H1 (cell line): Measurements from ENCODE around the gene KHDRBS2. TPM values are rescaled to one million over a fixed set of nuclear protein-coding genes. Genes with fewer than 3 reads are reported as not detected.

ENCODE experiments used
- CTCF ChIA-PET: fragments of 300-600 bp; sonication (Branson Sonifier 250); formaldehyde crosslinking; loops from one replicate; lab custom pipeline; 2021; ENCODE audit not compliant: partially characterized antibody; lab: Charles Lee
- POLR2A ChIA-PET: fragments of 300-600 bp; sonication (Branson Sonifier 250); formaldehyde crosslinking; loops from one replicate; lab custom pipeline; 2021; ENCODE audit warnings: inconsistent platforms; ENCODE audit not compliant: partially characterized antibody; lab: Charles Lee
- DNase-seq, 2 experiments: peaks; one replicate each; pipeline versions ENCODE4 v3.0.0 to v3.0.0-alpha.2; 2010 to 2022; ENCODE audit warnings: low spot score in 2 of 2, low read depth in 1 of 2, mixed read lengths in 1 of 2
- FAIRE-seq: peaks from 2 replicates; lab custom pipeline; 2011; peaks lifted over from hg19 to GRCh38; lab: Jason Lieb, UNC
- H2AFZ ChIP-seq: 2 replicates; pipeline ENCODE4 v1.8.1; 2012; ENCODE audit warnings: low read length, inconsistent platforms
- H2AK5ac ChIP-seq: 2 replicates; pipeline ENCODE4 v1.6.1; 2013; ENCODE audit warnings: low read depth, low read length
- H2BK120ac ChIP-seq: replicated peaks from 2 replicates; pipeline ENCODE3; 2013; ENCODE audit warnings: low read depth, low read length, inconsistent platforms
- H2BK12ac ChIP-seq: 2 replicates; pipeline ENCODE4 v1.6.1; 2013; ENCODE audit warnings: low read depth, low read length
- H2BK15ac ChIP-seq: 2 replicates; pipeline ENCODE4 v1.6.1; 2013; ENCODE audit warnings: low read length
- H2BK20ac ChIP-seq: 2 replicates; pipeline ENCODE4 v1.6.1; 2013; ENCODE audit warnings: low read length
- H2BK5ac ChIP-seq: 2 replicates; pipeline ENCODE4 v1.6.1; 2013; ENCODE audit warnings: low read depth, low read length
- H3K14ac ChIP-seq: 2 replicates; pipeline ENCODE4 v1.6.1; 2013; ENCODE audit warnings: inconsistent platforms; ENCODE audit not compliant: insufficient read length
- H3K18ac ChIP-seq: 2 replicates; pipeline ENCODE4 v1.6.1; 2013; ENCODE audit warnings: low read length; ENCODE audit errors: extremely low read depth
- H3K23ac ChIP-seq: 2 replicates; pipeline ENCODE4 v1.6.1; 2013; ENCODE audit warnings: inconsistent platforms; ENCODE audit not compliant: insufficient read length
- H3K23me2 ChIP-seq: 2 replicates; pipeline ENCODE4 v1.6.1; 2013; ENCODE audit warnings: low read depth, low read length
- H3K27ac ChIP-seq: 2 replicates; pipeline ENCODE4 v1.6.1; 2011; ENCODE audit warnings: low read depth, low read length, inconsistent platforms
- H3K27me3 ChIP-seq, 4 experiments: replicated peaks in 1 of 4; 1 replicate in 1 of 4; 2 replicates in 3 of 4; pipeline versions ENCODE4 v1.6.1 to v1.8.1; 2011 to 2013; ENCODE audit warnings: low read length in 3 of 4, mild to moderate bottlenecking in 3 of 4, inconsistent platforms in 2 of 4, mixed read lengths in 2 of 4, moderate library complexity in 1 of 4; ENCODE audit not compliant: control insufficient read depth in 3 of 4, insufficient read depth in 3 of 4; ENCODE audit errors: extremely low read depth in 1 of 4
- H3K36me3 ChIP-seq, 4 experiments: 2 replicates each; pipeline versions ENCODE4 v1.6.1 to v1.8.1; 2011 to 2013; ENCODE audit warnings: mild to moderate bottlenecking in 4 of 4, low read length in 3 of 4, moderate library complexity in 2 of 4, control low read depth in 1 of 4, inconsistent platforms in 1 of 4; ENCODE audit not compliant: insufficient read depth in 4 of 4, control insufficient read depth in 2 of 4
- H3K4ac ChIP-seq: replicated peaks from 2 replicates; pipeline ENCODE3; 2013; ENCODE audit warnings: low read length, low read depth, mixed read lengths, inconsistent platforms; ENCODE audit not compliant: insufficient read length
- H3K4me1 ChIP-seq, 4 experiments: replicated peaks in 1 of 4; 1 replicate in 1 of 4; 2 replicates in 3 of 4; pipeline versions ENCODE4 v1.6.1 to v1.8.1; 2011 to 2013; ENCODE audit warnings: low read length in 3 of 4, inconsistent platforms in 2 of 4, mixed read lengths in 1 of 4; ENCODE audit not compliant: insufficient read depth in 4 of 4, control insufficient read depth in 3 of 4
- H3K4me2 ChIP-seq, 2 experiments: 2 replicates each; pipeline versions ENCODE4 v1.6.1 to v1.8.1; 2011 to 2013; ENCODE audit warnings: low read depth in 2 of 2, low read length in 2 of 2, control low read depth in 1 of 2, inconsistent platforms in 1 of 2, mild to moderate bottlenecking in 1 of 2; ENCODE audit not compliant: insufficient read depth in 1 of 2
- H3K4me3 ChIP-seq, 4 experiments: fragments of 200-600, 300-600 bp in 1 of 4; sonication (generic), shearing (Covaris generic), sonication (Bioruptor Twin) in 1 of 4; 2 replicates each; pipeline versions ENCODE4 v1.5.1 to v1.8.1; 2011 to 2016; ENCODE audit warnings: low read length in 4 of 4, low read depth in 3 of 4, control low read depth in 2 of 4, inconsistent platforms in 2 of 4, mild to moderate bottlenecking in 2 of 4, mixed read lengths in 1 of 4, moderate library complexity in 1 of 4; ENCODE audit not compliant: insufficient read depth in 2 of 4; ENCODE audit errors: extremely low read depth in 1 of 4
- H3K56ac ChIP-seq: replicated peaks from 2 replicates; pipeline ENCODE3; 2013; ENCODE audit warnings: low read depth, mild to moderate bottlenecking, mixed read lengths, low read length, inconsistent platforms; ENCODE audit not compliant: insufficient read length
- H3K79me1 ChIP-seq: 2 replicates; pipeline ENCODE4 v1.6.1; 2013; ENCODE audit warnings: low read depth, low read length, control low read depth
- H3K79me2 ChIP-seq, 2 experiments: 2 replicates each; pipeline versions ENCODE4 v1.6.1 to v1.8.1; 2012 to 2013; ENCODE audit warnings: low read length in 2 of 2, mild to moderate bottlenecking in 2 of 2, inconsistent platforms in 1 of 2; ENCODE audit not compliant: insufficient read depth in 2 of 2, control insufficient read depth in 1 of 2
- H3K9ac ChIP-seq, 4 experiments: replicated peaks in 1 of 4; 1 replicate in 1 of 4; 2 replicates in 3 of 4; pipeline versions ENCODE4 v1.6.1 to v1.8.1; 2011 to 2013; ENCODE audit warnings: low read depth in 3 of 4, low read length in 3 of 4, control low read depth in 2 of 4, mild to moderate bottlenecking in 2 of 4, moderate library complexity in 2 of 4, inconsistent platforms in 1 of 4; ENCODE audit errors: extremely low read depth in 1 of 4
- H3K9me3 ChIP-seq, 2 experiments: 2 replicates each; pipeline versions ENCODE4 v1.6.1 to v1.8.1; 2012 to 2013; ENCODE audit warnings: mild to moderate bottlenecking in 2 of 2, moderate library complexity in 2 of 2, control low read depth in 1 of 2, inconsistent platforms in 1 of 2, low read depth in 1 of 2, low read length in 1 of 2, mixed read lengths in 1 of 2; ENCODE audit not compliant: insufficient read depth in 2 of 2
- H4K20me1 ChIP-seq, 2 experiments: replicated peaks in 1 of 2; 2 replicates each; pipeline versions ENCODE3 to v1.8.1; 2011 to 2013; ENCODE audit warnings: inconsistent platforms in 2 of 2, low read length in 2 of 2, mild to moderate bottlenecking in 1 of 2; ENCODE audit not compliant: insufficient read depth in 2 of 2, control insufficient read depth in 1 of 2
- H4K5ac ChIP-seq: 2 replicates; pipeline ENCODE4 v1.6.1; 2013; ENCODE audit warnings: low read length, low read depth, mixed read lengths, inconsistent platforms; ENCODE audit not compliant: insufficient read length
- H4K8ac ChIP-seq: 2 replicates; pipeline ENCODE4 v1.8.0; 2013; ENCODE audit warnings: mild to moderate bottlenecking, moderate library complexity, low read length, inconsistent platforms; ENCODE audit not compliant: insufficient read depth; ENCODE audit errors: extremely low read depth
- H4K91ac ChIP-seq: replicated peaks from 2 replicates; pipeline ENCODE3; 2013; ENCODE audit warnings: low read length, mixed read lengths, inconsistent platforms; ENCODE audit not compliant: insufficient read length
- BACH1 ChIP-seq: IDR thresholded peaks from 2 replicates; pipeline ENCODE4 v1.6.1; 2012; ENCODE audit warnings: low read length, improper control_type of control experiment
- EGR1 ChIP-seq: IDR thresholded peaks from 2 replicates; pipeline ENCODE4 v1.6.1; 2011; ENCODE audit warnings: low read depth, low read length, borderline replicate concordance
- PHF8 ChIP-seq: fragments of 200-600 bp; sonication (generic); conservative IDR thresholded peaks from 2 replicates; pipeline ENCODE4 v1.7.1; 2012; ENCODE audit warnings: low read depth, mild to moderate bottlenecking, inconsistent platforms, low read length, moderate library complexity
- RNF2 ChIP-seq: fragments of 200-900, 300-1000 bp; sonication (generic); IDR thresholded peaks from 2 replicates; pipeline ENCODE4 v1.7.1; 2016; ENCODE audit warnings: borderline replicate concordance, low read depth, mild to moderate bottlenecking, antibody characterized with exemption, low read length; ENCODE audit not compliant: poor library complexity, severe bottlenecking; ENCODE audit errors: missing control alignments
- SIN3A ChIP-seq, 2 experiments: IDR thresholded peaks in 1 of 2; conservative IDR thresholded peaks in 1 of 2; 2 replicates each; pipeline ENCODE4 v1.6.1; 2011 to 2012; ENCODE audit warnings: low read length in 2 of 2, improper control_type of control experiment in 1 of 2, low read depth in 1 of 2, mild to moderate bottlenecking in 1 of 2
- TEAD4 ChIP-seq: IDR thresholded peaks from 2 replicates; pipeline ENCODE4 v1.6.1; 2012; ENCODE audit warnings: low read depth, low read length, inconsistent platforms, mixed read lengths
- WGBS, 2 experiments: shearing (Covaris generic) in 1 of 2; methylation state at CpG; one replicate each; pipeline versions ENCODE4 v1.1.6 to v1.1.7; 2013 to 2015; ENCODE audit warnings: low lambda C conversion rate in 2 of 2, mixed read lengths in 2 of 2, inconsistent platforms in 1 of 2, low coverage in 1 of 2, missing lambda C conversion rate in 1 of 2; ENCODE audit not compliant: insufficient replicate concordance in 2 of 2, insufficient coverage in 1 of 2, insufficient read length in 1 of 2; ENCODE audit errors: extremely low coverage in 1 of 2, missing lambda C conversion rate in 1 of 2; 5-methylcytosine and 5-hydroxymethylcytosine counted together
- polyA plus RNA-seq, 7 experiments: library from polyadenylated mRNA; depleted of rRNA in 3 of 7; stranded (reverse) in 5 of 7; unstranded in 2 of 7; fragments of >200 nt in 5 of 7; fragments of 200-250 nt in 2 of 7; gene quantifications; 1 replicate in 5 of 7; 2 replicates in 1 of 7; 4 replicates in 1 of 7; pipeline versions ENCODE4 v1.2.1 to v1.2.3, GENCODE V29; 2011 to 2013; ENCODE audit warnings: missing spikeins in 2 of 7, mixed read lengths in 2 of 7
- total RNA-seq: library from RNA; stranded (reverse); fragmentation: NEBNext Ultra II Directional; extraction: Animal tissue kit (Norgen Biotek cat#: 25700); gene quantifications from 2 replicates; pipeline ENCODE4 v1.2.1, GENCODE V29; 2021
- TF ChIP-seq, protein P1 (sequence below): IDR thresholded peaks from 2 replicates; pipeline ENCODE4 v1.6.1; 2012; ENCODE audit warnings: low read length, inconsistent platforms

Gene KHDRBS2
- total and polyA plus RNA-seq, 2 of the 8 experiments (the other 6 are each of a cell fraction or from before 2014, with no cell fraction given), result 5.2 to 7.7 TPM

DNA sequence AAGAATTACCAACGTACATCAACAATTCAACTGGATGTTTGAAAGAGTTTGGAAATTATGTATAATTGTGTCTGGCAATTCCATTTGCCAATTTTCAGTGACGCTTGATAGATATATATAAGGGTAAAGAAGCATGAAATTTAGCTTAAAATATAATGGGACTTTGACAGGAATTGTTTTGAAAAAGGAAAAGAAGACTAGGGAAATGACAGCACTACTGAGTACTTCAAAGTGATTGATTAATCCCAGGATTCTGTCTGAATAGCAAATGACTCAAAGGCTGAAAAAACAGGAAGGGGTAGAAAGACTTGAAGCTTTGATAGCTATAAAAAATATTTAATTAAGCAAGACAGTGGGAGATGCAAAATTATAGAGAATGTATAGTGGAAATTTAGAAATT lies 200.0 kb downstream of the KHDRBS2 start:
- no peak overlapping the region for H3K56ac ChIP-seq
- no peak for DNase-seq
- H3K4me2 ChIP-seq, result no peak overlapping the region
- H2BK15ac ChIP-seq, result no peak overlapping the region
- no peaks in the 10 kb centered on the region for H3K79me2 ChIP-seq
- H3K36me3 ChIP-seq, result no peaks in the 10 kb centered on the region
- no peaks in the 10 kb centered on the region for H3K23me2 ChIP-seq
- no peak overlapping the region for H3K23ac ChIP-seq
- WGBS, 2 experiments, result 72% methylated on average over 2 of the region's 2 CpGs; no CpG with 5 or more reads in 1 of the 2 experiments
- no peak overlapping the region for H3K4ac ChIP-seq
- no peaks in the 10 kb centered on the region for H3K79me1 ChIP-seq
- H3K4me3 ChIP-seq, result no peak overlapping the region
- H3K9ac ChIP-seq, result no peak overlapping the region
- no peak overlapping the region for H4K91ac ChIP-seq
- FAIRE-seq, result no peak
- no peak overlapping the region for H2AK5ac ChIP-seq
- no peak overlapping the region for H4K8ac ChIP-seq
- H2AFZ ChIP-seq, result no peak overlapping the region
- H4K20me1 ChIP-seq, result no peaks in the 10 kb centered on the region
- no peak overlapping the region for H2BK120ac ChIP-seq
- no peak overlapping the region for H3K27ac ChIP-seq
- CTCF ChIA-PET, result no interaction called here
- no peak overlapping the region for H2BK5ac ChIP-seq
- H4K5ac ChIP-seq, result no peak overlapping the region
- H2BK12ac ChIP-seq, result no peak overlapping the region
- TF ChIP-seq, protein P1, sequence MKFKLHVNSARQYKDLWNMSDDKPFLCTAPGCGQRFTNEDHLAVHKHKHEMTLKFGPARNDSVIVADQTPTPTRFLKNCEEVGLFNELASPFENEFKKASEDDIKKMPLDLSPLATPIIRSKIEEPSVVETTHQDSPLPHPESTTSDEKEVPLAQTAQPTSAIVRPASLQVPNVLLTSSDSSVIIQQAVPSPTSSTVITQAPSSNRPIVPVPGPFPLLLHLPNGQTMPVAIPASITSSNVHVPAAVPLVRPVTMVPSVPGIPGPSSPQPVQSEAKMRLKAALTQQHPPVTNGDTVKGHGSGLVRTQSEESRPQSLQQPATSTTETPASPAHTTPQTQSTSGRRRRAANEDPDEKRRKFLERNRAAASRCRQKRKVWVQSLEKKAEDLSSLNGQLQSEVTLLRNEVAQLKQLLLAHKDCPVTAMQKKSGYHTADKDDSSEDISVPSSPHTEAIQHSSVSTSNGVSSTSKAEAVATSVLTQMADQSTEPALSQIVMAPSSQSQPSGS, result no peak
- TF ChIP-seq PHF8, result no peak
- no peak for TF ChIP-seq RNF2
- TF ChIP-seq BACH1, result no peak
- no peak for TF ChIP-seq EGR1
- TF ChIP-seq SIN3A (conservative IDR thresholded peaks at IDR 0.05 in 1 of 2, IDR thresholded peaks at IDR 0.05 in 1 of 2; ENCODE audit: low read depth in 1 of 2, low read length in 2 of 2), result no peak
- no peak for TF ChIP-seq TEAD4
- TF ChIP-seq, all 59 proteins: peak for 0
- no peak overlapping the region for H3K14ac ChIP-seq
- H3K27me3 ChIP-seq, result no peaks in the 10 kb centered on the region
- POLR2A ChIA-PET, result no interaction called here
- H2BK20ac ChIP-seq, result no peak overlapping the region
- H3K4me1 ChIP-seq, result no peaks in the 10 kb centered on the region
- no peaks in the 10 kb centered on the region for H3K9me3 ChIP-seq
- H3K18ac ChIP-seq, result no peak overlapping the region
